Measurements from ENCODE around the gene RERE.

RERE gene

GRCh38 chr1:8817412-8818324 is at the start of gene RERE:
RERE (minus strand) TSS chr1:8817640.
- DNase-seq (ENCODE audit: low spot score) = peak; percentile 88

- DNase-seq (ENCODE audit: low spot score) = no peak
These were observed 49.5 kb upstream of the RERE start for GRCh38 chr1:8866792-8867415.

DNA sequence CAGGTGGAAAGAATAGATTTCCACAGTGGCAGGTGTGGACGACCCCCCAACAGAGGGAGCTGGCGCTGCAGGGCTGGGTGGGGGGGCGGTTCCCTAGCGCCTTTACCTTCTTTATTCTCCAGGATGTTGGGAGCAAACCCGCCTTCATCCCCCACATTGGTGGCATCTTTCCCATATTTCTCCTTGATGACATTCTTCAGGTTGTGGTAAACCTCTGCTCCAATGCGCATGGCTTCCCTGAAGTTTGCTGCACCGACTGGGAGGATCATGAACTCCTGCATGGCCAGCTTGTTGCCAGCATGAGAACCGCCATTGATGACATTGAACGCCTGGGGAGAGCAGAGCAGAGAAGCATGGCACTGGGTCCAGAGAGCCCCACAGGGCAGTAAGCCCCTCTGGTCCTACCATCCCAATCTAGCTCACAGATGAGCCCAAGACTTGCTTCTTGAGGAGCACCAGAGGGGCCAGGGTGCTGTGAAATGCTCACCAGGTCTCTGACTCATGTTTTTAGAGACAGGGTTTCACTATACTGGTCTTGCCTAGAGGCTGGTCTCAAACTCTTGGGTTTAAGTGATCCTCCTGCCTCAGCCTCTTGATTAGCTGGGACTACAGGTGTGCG is 48.8 kb upstream of the RERE start:
- DNase-seq (ENCODE audit: low spot score) = no peak

GRCh38 chr1:8864713-8865344 is 47.4 kb upstream of the RERE start:
- no peak for DNase-seq (ENCODE audit: low spot score)

DNA sequence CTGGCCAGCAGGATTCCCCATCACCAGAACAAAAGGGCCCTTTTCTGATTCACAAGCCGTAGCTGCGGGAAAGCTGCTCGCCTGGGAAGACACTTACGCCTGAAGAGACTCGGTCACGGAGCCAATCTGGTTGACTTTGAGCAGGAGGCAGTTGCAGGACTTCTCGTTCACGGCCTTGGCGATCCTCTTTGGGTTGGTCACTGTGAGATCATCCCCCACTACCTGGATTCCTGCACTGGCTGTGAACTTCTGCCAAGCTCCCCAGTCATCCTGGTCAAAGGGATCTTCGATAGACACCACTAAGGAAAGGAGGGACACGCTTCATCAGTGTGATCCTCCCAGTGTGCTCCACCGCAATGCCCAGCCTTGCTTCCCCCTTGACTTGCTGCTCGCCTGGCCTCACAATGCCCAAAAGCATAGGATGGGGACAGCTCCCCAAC is 46.4 kb upstream of the RERE start:
- DNase-seq (ENCODE audit: low spot score) = no peak

- DNase-seq (ENCODE audit: low spot score) = no peak
These were observed 45.7 kb upstream of the RERE start for GRCh38 chr1:8863138-8863537.

- DNase-seq (ENCODE audit: low spot score) = no peak
These were observed 45.1 kb upstream of the RERE start for GRCh38 chr1:8862528-8862927.

DNA sequence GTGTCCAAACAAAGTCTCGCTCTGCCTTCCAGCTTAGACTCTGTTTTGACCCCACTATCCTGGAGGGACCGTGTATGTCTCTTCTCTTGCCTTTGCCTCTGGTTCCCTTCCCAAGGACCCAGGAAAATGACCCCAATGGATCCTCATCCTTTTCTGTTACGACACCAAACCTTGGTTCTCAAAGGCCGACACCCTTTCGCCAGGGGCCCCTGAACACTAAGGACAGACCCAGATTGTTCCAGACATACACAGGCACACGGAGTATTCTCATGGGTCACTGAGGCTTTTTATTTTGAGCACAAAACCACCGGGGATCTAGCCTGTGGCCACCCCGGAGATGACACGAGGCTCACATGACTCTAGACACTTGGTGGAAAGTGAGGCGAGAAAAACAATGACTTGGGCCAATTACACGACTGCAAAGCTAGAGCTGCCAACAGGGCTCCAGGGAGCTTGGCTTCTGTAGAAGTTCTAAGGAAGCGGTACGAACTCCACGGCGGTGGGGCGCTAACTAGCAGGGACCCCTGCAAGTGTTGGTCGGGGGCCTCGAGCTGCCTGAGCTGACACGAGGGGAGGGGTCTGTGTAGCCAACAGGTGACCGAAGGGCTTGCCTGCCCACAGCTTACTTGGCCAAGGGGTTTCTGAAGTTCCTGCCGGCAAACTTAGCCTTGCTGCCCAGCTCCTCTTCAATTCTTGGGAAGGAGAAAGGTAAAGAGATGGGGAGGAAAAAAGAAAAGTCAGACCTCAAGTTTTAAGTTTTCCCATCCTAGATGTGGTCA is 43.5 kb upstream of the RERE start:
- DNase-seq (ENCODE audit: low spot score) = no peak

- no peak for DNase-seq (ENCODE audit: low spot score)
These were observed 41.7 kb upstream of the RERE start for GRCh38 chr1:8858888-8859706.

DNA sequence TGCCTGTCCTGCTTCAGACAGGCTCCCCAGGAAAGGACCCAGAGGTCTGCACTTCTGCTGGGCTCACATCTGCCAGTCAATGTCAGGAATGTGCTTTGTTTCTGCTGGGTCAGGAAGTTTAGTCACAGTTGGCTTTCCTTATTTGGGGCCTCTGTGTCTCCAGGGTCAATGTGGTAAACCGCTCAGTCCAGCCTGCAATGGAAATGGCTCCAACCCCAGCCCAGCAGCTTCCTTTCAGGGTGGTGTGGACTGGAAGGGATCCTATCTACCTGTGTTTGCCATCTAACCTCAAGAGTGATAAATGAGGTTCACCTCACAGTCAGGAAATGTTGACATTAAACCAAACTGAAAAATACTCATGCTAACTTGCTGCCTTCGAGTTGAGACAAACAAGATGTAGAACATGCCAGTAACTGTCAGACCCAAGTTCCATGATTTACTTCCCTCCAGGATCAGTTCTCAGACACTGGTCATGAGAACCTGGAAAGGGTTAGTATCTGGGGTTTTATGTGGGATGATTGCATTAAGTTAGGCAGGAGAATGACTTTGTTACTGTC is 40.8 kb upstream of the RERE start:
- DNase-seq (ENCODE audit: low spot score) = no peak

- DNase-seq (ENCODE audit: low spot score) = no peak
These were observed 39.4 kb upstream of the RERE start for GRCh38 chr1:8856689-8857412.

DNA sequence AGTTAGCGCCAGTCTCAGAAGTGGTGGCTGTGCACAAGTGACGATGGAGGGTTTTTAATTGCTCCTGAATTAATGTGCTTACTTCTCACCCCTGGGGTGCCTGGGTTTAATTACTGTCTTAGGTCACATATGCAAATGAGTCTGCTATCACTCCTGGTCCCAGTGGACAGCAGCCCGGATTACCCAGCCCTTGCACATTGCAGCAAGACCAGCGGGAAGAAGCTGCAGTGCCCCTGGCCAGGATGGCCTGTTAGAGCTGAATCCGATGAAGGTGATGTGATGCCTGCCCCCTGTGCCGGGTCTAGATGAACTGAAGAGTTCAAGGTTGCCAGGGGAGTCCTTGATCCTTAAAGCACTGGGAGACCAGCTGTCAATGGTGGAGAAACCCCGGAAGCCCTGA is 36.8 kb upstream of the RERE start:
- no peak for DNase-seq (ENCODE audit: low spot score)

DNA sequence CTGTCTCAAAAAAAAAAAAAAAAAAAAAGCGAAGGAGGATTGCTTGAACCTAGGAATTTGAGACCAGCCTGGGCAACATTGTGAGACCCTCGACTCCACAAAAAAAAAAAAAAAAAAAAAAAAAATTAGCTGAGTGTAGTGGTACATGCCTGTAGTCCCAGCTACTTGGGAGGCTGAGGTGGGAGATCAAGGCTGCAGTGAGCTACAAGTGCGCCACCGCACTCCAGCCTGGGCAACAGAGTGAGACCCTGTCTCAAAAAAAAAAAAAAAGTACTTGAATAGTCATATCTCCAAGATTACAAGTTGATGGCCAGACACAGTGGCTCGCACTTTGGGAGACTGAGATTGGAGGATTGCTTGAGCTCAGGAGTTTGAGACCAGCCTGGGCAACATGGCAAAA is 33.6 kb upstream of the RERE start:
- DNase-seq (ENCODE audit: low spot score) = no peak

GRCh38 chr1:8848663-8849386 is 31.4 kb upstream of the RERE start:
- peak; percentile 74 for DNase-seq (ENCODE audit: low spot score)

DNA sequence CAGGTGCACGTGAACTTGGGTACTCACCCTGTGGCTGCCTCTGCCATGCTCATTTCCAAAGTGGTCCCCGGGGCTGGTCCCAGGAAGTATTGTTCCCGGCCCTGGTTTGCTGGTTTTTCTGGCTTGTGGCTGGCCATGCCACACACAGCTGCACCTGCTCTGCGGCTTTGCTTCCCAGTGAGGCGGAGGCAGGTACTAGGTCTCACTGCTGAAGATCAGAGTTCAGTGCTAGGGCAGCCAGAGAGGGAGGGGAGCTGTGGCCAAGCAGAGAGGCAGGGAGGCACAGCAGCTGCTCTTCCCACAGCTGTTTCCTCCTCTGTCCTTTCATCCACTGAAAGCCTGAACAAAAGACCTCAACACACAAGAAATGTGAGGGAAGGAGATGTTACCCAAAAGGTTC is 30.6 kb upstream of the RERE start:
- DNase-seq (ENCODE audit: low spot score) = no peak

DNA sequence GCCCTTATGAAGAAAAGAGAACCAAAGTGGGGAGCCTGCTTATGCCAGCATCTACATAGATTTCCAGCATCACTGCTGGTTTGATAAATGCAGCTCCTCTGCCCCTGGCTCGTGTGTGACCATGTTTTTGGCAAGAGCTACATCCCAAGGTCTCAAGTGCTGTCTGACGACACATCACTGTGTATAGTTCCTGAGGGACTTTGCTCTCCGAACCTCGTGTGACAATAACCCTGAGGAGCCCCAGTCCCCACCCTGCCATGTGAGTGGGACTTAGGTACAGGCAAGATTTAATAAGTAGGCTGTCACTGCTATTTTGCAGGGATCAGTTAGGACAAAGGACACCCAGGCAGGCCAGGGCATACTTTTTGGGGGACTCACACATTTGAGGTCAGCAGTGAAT is 28.8 kb upstream of the RERE start:
- no peak for DNase-seq (ENCODE audit: low spot score)

DNA sequence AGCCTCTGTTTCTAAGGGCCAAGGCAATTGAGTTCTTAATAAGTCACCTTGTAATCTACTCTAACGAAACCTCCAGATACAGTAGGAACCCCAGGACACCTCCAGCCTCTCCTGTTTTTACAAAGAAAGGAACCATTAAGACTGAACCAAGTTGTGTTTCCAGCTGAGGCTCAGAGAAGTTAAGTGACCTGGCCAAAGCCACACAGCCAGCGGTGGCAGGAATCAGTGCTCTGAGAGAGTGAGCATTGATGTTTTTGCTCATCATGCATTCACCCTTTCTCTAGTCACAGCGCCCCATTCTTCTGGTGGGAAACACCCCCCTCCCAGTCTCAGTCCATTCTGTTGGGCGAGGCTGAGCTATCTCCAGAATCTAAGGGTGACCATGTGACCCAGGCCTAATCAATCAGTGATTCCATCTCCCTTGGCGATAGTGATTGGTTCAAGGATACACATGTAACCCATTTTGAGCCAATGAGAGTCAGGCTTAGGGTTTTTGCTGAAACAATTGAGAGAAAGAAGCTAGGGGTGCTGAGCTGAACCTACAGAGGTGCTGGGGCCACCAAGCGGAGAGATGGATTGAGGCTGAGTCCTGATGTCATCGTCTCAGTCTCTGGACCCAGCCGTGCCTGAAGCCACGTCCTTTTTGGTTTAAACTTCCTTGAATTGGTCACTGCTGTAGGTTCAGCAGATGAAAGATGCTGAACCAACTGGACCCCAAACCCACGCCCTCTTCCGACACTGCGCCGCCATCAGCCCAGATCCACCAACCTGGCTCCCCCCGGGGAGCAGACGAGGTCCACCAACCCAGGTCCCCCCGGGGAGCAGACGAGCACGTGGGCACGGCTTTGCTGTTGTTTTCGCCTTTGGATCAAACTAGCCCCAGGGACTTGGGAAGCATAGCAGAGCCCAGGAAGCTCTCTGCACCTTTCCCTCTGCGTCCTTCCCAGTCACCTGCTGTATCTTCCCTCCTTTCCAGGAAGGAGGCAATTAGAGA is 28.0 kb upstream of the RERE start:
- no peak for DNase-seq (ENCODE audit: low spot score)

DNA sequence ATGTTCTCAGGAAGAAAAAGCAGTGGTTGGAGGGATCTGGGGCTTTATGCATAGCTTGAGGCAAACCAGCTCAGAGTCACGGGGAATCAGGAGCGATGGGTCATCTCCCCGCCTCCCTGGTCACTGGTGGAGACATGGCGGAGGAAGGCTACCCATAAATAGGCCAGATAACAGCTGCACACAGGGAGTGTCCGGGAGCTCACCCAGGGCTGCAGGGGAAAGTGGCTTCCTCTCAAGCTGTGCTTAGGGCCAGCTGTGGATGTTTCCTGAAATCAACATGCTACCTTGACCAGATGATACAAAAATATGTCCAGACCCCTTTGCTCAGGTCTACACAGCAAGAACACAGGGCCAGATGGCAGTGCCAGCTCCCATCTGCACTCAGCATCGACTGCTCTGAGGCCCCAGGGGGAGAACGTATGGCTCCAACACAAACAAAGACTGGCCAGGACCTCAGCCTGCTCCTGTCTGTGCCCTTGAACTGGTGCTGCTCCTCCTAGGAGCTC is 27.1 kb upstream of the RERE start:
- DNase-seq (ENCODE audit: low spot score) = peak; percentile 59

Measured in COLO829 (cell line).